ENCODE data around the gene SLC31A2. TPM values are rescaled to one million over a fixed set of nuclear protein-coding genes. Genes with fewer than 3 reads are reported as not detected.

SLC31A2 gene
- total and polyA plus RNA-seq, 4 donors = 7.2 to 30.6 (median 23.8) TPM

DNA sequence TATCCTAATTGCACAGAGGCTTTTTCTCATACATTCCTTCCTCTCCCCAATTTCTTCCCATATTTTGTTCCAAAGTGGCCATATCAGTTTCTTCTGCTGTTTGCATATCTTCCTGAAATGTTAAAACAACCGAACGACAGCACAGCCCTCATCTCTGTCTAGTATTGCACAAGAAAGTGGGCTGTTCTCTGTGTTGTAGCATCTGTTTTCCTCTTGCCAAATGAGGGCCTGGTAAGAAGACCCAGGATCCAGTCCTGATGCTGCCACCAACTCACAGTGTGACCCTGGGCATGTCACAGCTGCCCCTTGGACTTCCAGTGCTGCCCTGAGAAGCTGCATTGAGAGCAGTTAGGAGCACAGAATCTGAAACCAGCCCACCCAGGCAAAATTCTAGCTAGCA, 4.1 kb downstream of the SLC31A2 start:
- 43% methylated on average over 2 of the region's 2 CpGs for WGBS
- TF ChIP-seq, protein P1, sequence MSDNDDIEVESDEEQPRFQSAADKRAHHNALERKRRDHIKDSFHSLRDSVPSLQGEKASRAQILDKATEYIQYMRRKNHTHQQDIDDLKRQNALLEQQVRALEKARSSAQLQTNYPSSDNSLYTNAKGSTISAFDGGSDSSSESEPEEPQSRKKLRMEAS (IDR thresholded peaks at IDR 0.05) = no peak
- TF ChIP-seq HNF4G (IDR thresholded peaks at IDR 0.05) (no peak), NR2F2 (IDR thresholded peaks at IDR 0.05) (no peak), YY1 (IDR thresholded peaks at IDR 0.05) (no peak), FOXA1 (IDR thresholded peaks at IDR 0.05) (no peak), RXRA (IDR thresholded peaks at IDR 0.05) (no peak), GABPA (IDR thresholded peaks at IDR 0.05 in 1 of 2, conservative IDR thresholded peaks at IDR 0.05 in 1 of 2) (no peak), EGR1 (IDR thresholded peaks at IDR 0.05; ENCODE audit: low read depth in 2 of 2) (no peak), SP1 (IDR thresholded peaks at IDR 0.05) (no peak)
- TF ChIP-seq, protein P2, sequence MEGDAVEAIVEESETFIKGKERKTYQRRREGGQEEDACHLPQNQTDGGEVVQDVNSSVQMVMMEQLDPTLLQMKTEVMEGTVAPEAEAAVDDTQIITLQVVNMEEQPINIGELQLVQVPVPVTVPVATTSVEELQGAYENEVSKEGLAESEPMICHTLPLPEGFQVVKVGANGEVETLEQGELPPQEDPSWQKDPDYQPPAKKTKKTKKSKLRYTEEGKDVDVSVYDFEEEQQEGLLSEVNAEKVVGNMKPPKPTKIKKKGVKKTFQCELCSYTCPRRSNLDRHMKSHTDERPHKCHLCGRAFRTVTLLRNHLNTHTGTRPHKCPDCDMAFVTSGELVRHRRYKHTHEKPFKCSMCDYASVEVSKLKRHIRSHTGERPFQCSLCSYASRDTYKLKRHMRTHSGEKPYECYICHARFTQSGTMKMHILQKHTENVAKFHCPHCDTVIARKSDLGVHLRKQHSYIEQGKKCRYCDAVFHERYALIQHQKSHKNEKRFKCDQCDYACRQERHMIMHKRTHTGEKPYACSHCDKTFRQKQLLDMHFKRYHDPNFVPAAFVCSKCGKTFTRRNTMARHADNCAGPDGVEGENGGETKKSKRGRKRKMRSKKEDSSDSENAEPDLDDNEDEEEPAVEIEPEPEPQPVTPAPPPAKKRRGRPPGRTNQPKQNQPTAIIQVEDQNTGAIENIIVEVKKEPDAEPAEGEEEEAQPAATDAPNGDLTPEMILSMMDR (IDR thresholded peaks at IDR 0.05; ENCODE audit: low read depth, low read length, missing input control) = no peak
- TF ChIP-seq, protein P3, sequence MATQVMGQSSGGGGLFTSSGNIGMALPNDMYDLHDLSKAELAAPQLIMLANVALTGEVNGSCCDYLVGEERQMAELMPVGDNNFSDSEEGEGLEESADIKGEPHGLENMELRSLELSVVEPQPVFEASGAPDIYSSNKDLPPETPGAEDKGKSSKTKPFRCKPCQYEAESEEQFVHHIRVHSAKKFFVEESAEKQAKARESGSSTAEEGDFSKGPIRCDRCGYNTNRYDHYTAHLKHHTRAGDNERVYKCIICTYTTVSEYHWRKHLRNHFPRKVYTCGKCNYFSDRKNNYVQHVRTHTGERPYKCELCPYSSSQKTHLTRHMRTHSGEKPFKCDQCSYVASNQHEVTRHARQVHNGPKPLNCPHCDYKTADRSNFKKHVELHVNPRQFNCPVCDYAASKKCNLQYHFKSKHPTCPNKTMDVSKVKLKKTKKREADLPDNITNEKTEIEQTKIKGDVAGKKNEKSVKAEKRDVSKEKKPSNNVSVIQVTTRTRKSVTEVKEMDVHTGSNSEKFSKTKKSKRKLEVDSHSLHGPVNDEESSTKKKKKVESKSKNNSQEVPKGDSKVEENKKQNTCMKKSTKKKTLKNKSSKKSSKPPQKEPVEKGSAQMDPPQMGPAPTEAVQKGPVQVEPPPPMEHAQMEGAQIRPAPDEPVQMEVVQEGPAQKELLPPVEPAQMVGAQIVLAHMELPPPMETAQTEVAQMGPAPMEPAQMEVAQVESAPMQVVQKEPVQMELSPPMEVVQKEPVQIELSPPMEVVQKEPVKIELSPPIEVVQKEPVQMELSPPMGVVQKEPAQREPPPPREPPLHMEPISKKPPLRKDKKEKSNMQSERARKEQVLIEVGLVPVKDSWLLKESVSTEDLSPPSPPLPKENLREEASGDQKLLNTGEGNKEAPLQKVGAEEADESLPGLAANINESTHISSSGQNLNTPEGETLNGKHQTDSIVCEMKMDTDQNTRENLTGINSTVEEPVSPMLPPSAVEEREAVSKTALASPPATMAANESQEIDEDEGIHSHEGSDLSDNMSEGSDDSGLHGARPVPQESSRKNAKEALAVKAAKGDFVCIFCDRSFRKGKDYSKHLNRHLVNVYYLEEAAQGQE (IDR thresholded peaks at IDR 0.05) = no peak
- Histone ChIP-seq H3K27ac (ENCODE audit: low read depth in 1 of 2, low read length in 2 of 2) (no peak overlapping the region), H3K36me3 (ENCODE audit: control insufficient read depth in 4 of 4, insufficient read depth in 3 of 4, low read depth in 1 of 4, low read length in 3 of 4) (peaks cover 0 to 6% (median 4%) of the 10 kb centered on the region in 4 donors), H3K9ac (ENCODE audit: low read depth in 1 of 2, low read length in 2 of 2) (no peak overlapping the region), H3K4me1 (ENCODE audit: control insufficient read depth in 4 of 4, insufficient read depth in 4 of 4, low read length in 3 of 4) (peaks cover 3 to 22% (median 16%) of the 10 kb centered on the region in 4 donors), H3K9me3 (ENCODE audit: control insufficient read depth in 4 of 4, low read length in 3 of 4) (no peaks in the 10 kb centered on the region), H3K27me3 (ENCODE audit: control insufficient read depth in 4 of 4, insufficient read depth in 4 of 4, low read length in 3 of 4) (no peaks in the 10 kb centered on the region), H3K4me3 (ENCODE audit: low read depth in 1 of 3, low read length in 3 of 3) (no peak overlapping the region)
- DNase-seq (ENCODE audit: low spot score) = no peak

- no peak for DNase-seq (ENCODE audit: low spot score)
- Histone ChIP-seq H3K9me3 (ENCODE audit: control insufficient read depth in 4 of 4, low read length in 3 of 4) (no peaks in the 10 kb centered on the region), H3K36me3 (ENCODE audit: control insufficient read depth in 4 of 4, insufficient read depth in 3 of 4, low read depth in 1 of 4, low read length in 3 of 4) (peaks cover 0 to 11% (median 5%) of the 10 kb centered on the region in 4 donors), H3K9ac (ENCODE audit: low read depth in 1 of 2, low read length in 2 of 2) (no peak overlapping the region), H3K4me3 (ENCODE audit: low read depth in 1 of 3, low read length in 3 of 3) (no peak overlapping the region), H3K27ac (ENCODE audit: low read depth in 1 of 2, low read length in 2 of 2) (no peak overlapping the region), H3K27me3 (ENCODE audit: control insufficient read depth in 4 of 4, insufficient read depth in 4 of 4, low read length in 3 of 4) (no peaks in the 10 kb centered on the region), H3K4me1 (ENCODE audit: control insufficient read depth in 4 of 4, insufficient read depth in 4 of 4, low read length in 3 of 4) (peaks cover 3 to 18% (median 13%) of the 10 kb centered on the region in 4 donors)
- WGBS = 70% methylated on average over 7 of the region's 7 CpGs
- TF ChIP-seq FOXA2 (IDR thresholded peaks at IDR 0.05) (no peak), NR2F2 (IDR thresholded peaks at IDR 0.05) (no peak), EGR1 (IDR thresholded peaks at IDR 0.05; ENCODE audit: low read depth in 2 of 2) (no peak), RAD21 (IDR thresholded peaks at IDR 0.05) (no peak), HNF4G (IDR thresholded peaks at IDR 0.05) (no peak), FOXA1 (IDR thresholded peaks at IDR 0.05) (no peak), YY1 (IDR thresholded peaks at IDR 0.05) (no peak), ZBTB33 (IDR thresholded peaks at IDR 0.05) (no peak)
- TF ChIP-seq, protein P2 (IDR thresholded peaks at IDR 0.05; ENCODE audit: low read depth, low read length, missing input control) = no peak
- TF ChIP-seq, protein P3 (IDR thresholded peaks at IDR 0.05) = no peak
Measured at GRCh38 chr9:113155911-113156588, 5.2 kb downstream of the SLC31A2 start.
